GM19238 (cell line): ENCODE data around the gene OAT.

Experiments
- DNase-seq: peaks from one replicate; pipeline ENCODE4 v3.0.0; 2011; ENCODE audit warnings: low spot score; ENCODE audit not compliant: insufficient read length

Gene OAT

GRCh38 chr10:124418726-124419501, at the start of gene OAT:
TSS of gene OAT (minus strand) at chr10:124418923. CDS start at chr10:124412171, 6,752 bp downstream.
- peak; percentile 91 for DNase-seq

GRCh38 chr10:124467165-124467564, 48.4 kb upstream of the OAT start:
- no peak for DNase-seq

GRCh38 chr10:124465777-124466488, 47.2 kb upstream of the OAT start:
- no peak for DNase-seq

DNA sequence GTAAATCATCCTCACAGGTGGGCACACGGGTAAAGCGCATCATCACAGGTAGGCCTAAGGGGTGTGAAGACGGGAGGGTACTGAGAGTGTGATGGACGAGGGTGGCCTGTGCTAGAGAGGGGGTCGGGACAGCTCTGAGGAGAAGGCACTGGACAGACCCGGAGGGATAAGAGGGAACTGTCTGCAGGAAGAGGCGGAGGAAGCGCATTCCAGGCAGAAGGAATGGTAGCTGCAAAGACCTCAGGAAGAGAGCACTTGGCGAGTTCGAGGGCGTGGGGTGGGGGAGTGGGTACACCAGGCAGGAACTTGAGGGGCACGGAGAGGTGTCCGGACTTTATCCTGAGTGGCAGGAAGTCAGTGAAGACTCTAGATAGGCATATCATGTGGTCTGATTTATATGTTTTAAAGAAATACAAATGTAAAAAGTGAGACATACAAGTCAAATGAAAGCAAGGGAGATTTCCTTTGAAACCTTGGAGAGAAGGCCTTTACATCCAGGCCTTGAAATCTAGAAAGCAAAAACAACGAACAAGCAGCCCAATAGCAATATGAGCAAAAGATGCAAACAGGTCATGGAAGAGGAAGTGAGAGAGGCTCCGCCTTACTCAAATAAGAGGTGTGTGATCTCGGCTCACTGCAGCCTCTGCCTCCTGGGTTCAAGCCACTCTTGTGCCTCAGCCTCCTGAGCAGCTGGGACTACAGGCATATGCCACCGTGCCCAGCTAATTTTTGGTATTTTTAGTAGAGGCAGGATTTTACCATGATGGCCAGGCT, 46.5 kb upstream of the OAT start:
- DNase-seq = no peak

- DNase-seq = no peak
Measured at GRCh38 chr10:124464028-124464965, 45.6 kb upstream of the OAT start.

DNA sequence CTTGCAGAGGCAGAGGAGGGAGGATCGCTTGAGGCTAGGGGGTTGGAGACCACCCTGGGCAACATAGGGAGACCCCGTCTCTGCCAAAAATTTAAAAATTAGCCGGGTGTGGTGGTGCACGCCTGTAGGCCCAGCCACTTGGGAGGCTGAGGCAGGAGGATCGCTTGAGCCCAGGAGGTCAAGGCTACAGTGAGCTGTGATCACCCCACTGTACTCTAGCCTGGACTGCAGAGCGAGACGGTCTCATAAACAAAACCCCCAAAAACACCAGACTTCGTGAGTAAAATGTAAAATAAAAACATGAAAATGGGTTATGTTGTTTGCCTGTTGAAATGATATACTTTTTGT, 43.6 kb upstream of the OAT start:
- no peak for DNase-seq

DNA sequence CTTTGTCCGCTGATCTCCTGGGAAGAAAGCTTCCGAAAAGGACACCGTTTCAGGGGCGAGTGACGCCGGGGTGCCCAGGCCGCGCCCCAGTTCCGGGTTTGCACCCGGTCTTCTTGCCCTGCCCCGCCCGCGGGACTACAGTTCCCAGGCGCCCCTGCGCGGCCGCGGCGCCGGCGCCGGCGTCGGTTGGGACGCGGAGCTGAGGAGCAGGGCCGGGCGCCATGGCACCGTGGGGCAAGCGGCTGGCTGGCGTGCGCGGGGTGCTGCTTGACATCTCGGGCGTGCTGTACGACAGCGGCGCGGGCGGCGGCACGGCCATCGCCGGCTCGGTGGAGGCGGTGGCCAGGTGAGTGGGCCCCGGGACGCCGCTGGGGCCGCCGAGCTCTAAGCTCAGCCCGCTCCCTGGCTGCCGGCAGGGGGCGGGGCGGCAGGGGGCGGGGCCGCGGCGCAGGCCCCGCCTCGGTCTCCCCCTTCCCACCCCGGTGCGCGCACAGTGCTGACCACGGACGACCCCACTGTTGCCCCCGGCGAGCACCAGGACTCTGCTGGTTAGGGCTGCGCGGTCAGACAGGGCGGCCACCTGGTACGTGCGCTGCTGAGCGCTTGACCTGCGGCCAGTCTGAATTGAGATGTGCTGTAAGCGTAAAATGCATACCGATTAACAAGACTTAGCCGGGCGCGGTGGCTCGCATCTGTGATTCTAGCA, 43.1 kb upstream of the OAT start, which contains the start of gene LHPP:
TSS of gene LHPP (plus strand) at position 182 of the 706 bp plus-strand sequence. CDS start at position 222, 40 bp downstream.
- DNase-seq = peak; percentile 95

DNA sequence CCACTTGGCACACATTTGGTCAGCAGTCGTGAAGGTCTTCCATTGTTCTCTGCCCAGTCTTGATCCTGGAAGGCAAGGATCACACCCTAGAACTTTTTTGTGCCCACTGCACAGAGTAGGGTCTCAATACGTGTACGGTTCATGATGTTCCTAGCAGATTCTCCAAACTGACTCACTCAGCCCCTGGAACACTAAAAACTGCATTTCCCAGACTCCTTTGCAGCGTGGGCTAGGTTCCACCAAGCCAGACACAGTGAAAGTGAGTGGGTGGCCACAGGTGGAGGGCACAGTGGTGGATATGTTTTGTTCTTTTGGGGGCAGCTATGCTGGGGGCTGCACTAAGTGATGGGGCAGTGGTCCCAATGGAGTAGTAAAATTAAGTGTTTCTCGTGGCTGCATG, 41.4 kb upstream of the OAT start:
- no peak for DNase-seq

GRCh38 chr10:124459395-124459794, 40.7 kb upstream of the OAT start:
- DNase-seq = no peak

DNA sequence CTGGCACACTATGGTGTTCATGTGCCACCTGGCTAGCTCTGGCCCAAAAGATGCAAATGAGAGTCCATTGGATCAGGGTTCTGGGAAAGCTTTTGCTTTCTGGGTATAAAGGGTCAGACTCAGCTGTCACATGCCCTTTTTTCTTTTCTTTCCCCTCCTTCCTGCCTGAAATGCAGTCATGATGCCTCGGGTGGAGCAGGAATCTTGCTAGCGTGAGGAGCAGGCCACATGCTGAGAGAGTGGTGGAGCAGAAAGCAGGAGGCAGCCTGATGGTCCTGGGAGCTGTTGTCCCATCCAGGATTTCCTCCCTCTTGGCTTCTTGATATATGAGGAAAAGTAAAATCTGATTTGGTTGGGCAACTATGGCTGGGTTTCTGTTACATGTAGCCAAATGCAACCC, 40.2 kb upstream of the OAT start:
- no peak for DNase-seq

DNA sequence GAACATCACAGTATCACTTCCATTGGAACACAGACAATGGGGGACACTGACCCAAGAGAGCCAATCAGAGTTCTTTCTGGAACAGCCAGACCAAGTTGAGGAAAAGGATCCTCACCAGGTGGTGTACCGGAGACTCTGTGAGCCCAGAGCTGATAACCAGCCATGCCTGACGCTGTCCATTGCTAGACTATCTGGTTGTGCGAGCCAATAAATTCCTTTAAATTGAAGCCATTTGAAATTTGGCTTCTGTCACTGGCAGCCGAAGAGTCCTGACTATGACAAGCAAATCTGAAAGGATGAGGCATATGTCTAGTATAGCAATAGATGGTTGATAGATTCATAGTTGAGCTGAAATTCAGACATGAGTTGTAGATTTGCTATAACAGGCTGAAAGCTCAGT, 39.8 kb upstream of the OAT start:
- DNase-seq = no peak

DNA sequence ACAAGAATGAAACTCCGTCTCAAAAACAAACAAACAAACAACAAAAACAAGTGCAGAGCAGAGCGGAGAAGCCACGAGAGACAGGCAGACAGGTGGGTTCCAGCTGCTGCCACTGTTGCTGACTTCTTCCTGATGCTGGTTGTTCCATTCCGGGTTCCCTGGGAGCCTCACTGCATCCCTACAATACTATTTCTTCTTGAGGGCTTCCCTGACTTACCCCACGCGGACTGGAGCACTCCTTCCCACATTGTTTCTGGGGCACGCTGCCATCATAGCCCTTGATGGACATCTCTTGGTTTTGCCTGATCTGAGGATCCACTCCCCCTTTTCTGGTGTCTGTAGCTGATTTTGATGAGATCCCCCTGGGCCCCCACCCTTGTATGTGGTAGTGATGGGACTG, 36.7 kb upstream of the OAT start:
- DNase-seq = no peak

- DNase-seq = no peak
Measured at GRCh38 chr10:124453960-124454610, 35.4 kb upstream of the OAT start.

DNA sequence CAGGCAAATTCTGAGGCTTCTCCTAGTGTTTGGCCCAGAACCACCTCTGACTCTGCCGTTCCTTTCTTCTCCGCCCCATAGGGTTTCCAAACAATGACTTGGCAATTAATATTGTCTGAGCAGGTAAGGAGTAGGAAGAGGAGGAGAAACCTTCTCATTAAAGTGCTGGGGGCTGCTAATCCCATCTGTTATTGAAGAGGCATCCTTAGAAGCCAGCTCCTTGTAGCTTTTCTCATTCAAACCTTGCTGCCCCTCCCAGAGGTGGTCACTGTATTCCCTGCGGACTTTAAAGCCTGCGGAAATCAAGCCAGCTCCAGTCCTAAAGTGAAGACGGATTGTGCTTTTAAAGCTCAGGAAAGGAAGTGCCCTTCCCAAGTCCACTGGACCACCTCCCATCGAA, 32.6 kb upstream of the OAT start:
- no peak for DNase-seq

DNA sequence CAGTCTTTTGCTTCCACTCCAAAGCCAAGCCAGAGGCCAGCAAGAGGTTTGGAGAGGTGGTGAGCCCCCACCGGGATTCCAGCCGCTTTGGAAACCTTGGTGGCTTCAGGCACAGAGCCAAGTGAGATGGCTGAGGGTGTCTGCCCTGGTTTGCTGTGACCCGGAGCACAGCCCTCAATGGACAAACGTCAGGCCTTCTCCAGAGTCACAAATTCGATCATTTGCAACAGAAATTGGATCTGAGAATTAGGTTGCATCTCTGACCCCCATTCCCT, 32.0 kb upstream of the OAT start:
- no peak for DNase-seq

DNA sequence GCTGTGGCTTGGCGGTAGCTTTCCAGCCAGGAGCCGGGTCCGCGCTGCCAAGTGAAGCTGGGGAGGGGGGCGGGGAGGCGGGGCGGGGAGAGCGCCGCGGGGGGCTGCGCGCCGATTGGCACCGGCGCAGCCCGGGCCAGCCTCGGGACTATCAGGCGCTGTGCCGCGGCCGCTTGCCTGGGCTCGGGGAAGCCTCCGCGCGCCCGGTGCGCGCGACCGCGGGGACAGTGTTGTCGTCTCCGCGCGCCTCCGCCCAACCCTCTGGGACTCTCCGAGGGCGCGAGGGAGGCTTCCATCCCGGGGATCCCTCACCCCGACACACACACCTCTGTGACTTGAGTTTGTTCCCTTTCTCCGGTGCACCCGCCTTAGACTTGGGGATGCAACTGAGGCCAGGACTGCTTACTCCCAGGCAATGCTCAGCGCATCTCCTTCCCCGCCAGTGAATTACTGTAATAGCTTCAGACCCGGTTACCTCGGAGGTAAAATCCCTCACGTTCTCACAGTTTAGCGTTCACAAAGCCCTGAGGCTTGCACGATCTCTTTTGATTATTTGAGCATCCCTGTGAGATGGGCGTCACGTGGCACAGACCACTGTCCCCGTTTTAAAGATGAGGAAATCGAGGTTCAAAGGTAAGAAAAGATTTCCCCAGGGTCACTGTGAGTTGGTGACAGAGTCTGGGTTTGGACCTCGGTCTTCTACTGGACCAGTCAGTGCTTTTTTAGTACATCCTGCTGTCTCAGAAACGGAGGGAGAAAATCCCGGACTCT, 31.5 kb upstream of the OAT start, which contains the start of gene NKX1-2:
TSS of gene NKX1-2 (minus strand) at position 24 of the 771 bp plus-strand sequence. CDS start 92 bp downstream, outside the sequence.
- DNase-seq = no peak

GRCh38 chr10:124449170-124450011, 30.7 kb upstream of the OAT start:
- DNase-seq = no peak

GRCh38 chr10:124448696-124449169, 30.0 kb upstream of the OAT start:
- DNase-seq = no peak
